ENCODE data around the gene INO80.

- no peak for TF ChIP-seq CTCF (conservative IDR thresholded peaks at IDR 0.05 in 1 of 2, IDR thresholded peaks at IDR 0.05 in 1 of 2; ENCODE audit: low read depth in 1 of 2, low read length in 2 of 2)
- TF ChIP-seq EZH2 (IDR thresholded peaks at IDR 0.05; ENCODE audit: low read length, missing control alignments) = no peak
Measured at GRCh38 chr15:41072013-41072412, 44.1 kb downstream of the INO80 start.

Data from fibroblast of lung (primary cell).